ENCODE measurements around the gene GPRC6A.
"Not testable (repeated sequence)": the region's sequence is repeated elsewhere in the genome, so short reads cannot be mapped to it uniquely, and the experiment has no call there.

GPRC6A gene, protein sequence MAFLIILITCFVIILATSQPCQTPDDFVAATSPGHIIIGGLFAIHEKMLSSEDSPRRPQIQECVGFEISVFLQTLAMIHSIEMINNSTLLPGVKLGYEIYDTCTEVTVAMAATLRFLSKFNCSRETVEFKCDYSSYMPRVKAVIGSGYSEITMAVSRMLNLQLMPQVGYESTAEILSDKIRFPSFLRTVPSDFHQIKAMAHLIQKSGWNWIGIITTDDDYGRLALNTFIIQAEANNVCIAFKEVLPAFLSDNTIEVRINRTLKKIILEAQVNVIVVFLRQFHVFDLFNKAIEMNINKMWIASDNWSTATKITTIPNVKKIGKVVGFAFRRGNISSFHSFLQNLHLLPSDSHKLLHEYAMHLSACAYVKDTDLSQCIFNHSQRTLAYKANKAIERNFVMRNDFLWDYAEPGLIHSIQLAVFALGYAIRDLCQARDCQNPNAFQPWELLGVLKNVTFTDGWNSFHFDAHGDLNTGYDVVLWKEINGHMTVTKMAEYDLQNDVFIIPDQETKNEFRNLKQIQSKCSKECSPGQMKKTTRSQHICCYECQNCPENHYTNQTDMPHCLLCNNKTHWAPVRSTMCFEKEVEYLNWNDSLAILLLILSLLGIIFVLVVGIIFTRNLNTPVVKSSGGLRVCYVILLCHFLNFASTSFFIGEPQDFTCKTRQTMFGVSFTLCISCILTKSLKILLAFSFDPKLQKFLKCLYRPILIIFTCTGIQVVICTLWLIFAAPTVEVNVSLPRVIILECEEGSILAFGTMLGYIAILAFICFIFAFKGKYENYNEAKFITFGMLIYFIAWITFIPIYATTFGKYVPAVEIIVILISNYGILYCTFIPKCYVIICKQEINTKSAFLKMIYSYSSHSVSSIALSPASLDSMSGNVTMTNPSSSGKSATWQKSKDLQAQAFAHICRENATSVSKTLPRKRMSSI

DNA sequence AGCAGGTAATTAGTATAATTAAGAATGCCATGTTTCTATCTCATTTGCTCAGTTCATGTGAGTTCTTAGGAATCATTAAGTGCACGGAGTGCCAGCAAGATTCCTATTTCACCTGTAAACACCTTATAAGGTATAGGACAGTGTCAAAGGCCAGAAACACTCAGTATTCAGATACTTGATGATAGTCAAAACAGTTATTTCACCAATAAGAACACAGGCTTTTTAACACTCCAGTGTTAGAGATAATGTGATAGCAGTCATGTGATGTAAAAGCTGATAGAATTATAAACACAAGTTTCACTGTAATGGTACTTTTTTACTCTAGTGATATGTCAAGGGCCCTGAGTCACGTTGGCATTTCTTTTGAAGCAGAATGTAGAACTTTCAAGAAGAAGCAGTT is at the start of gene GPRC6A:
TSS of gene GPRC6A (minus strand) at position 101 of the 400 bp plus-strand sequence. CDS start at position 31, 70 bp downstream.
- FAIRE-seq: no peak

DNA sequence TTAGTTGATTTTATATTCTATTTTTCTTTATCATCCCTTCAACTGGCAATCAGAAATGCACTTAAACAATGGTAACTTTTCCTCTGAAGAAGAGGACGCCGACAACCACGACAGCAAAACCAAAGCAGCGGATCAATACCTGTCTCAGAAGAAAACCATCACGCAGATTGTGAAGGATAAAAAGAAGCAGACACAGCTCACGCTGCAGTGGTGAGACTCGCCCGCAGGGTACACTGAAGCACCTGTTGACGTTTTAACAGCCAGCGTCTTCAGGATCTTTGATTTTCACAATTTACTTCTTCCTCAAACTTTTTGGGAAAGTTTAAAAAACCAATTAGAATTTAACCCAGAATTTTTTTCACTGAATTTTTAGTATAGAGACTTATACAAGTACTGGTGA is 48.9 kb upstream of the GPRC6A start:
- no peak for FAIRE-seq

DNA sequence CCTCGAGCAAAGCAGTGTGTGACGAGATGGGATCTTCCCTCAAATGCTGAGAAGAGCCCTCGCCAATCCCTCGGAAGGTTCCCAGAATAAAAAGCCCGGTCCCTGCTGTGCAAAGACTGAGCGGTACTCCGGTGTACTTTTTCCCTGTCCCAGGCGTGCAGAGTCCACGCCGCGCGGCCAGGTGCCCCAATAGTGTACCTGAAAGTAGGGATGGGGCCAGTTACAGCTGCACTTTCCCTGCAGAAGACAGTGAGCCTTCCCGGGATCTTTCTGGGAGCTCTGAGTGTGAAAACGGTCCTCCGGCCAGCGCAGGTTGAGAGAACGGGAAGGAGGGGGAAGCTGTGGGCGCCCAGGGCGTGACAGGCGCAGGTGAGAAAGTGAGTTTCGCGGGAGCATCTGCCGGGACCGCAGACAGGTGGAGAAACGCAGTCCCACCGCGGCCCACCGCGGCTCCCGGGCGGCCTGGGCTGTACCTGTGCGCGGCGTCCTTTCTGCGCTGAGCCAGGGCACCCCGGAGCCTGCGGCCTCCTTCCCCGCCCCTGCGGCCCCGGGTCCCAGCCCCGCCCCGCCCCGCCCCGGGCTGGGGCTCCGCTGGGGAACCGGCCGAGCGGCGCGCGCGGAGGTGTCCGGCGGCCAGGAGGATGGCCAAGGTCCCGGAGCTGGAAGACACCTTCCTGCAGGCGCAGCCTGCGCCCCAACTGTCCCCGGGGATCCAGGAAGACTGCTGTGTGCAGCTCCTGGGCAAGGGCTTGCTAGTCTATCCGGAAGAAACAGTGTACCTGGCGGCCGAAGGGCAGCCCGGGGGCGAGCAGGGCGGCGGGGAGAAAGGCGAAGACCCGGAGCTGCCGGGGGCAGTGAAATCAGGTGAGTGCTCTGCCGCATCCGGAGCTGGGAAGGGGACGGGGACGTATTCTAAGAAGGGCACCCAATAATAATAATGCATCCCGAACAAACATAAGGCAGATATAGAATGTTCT is 48.0 kb upstream of the GPRC6A start, which contains the start of gene RFX6:
TSS of gene RFX6 (plus strand) at position 608 of the 977 bp plus-strand sequence. CDS start at position 642, 34 bp downstream.
- FAIRE-seq: no peak

DNA sequence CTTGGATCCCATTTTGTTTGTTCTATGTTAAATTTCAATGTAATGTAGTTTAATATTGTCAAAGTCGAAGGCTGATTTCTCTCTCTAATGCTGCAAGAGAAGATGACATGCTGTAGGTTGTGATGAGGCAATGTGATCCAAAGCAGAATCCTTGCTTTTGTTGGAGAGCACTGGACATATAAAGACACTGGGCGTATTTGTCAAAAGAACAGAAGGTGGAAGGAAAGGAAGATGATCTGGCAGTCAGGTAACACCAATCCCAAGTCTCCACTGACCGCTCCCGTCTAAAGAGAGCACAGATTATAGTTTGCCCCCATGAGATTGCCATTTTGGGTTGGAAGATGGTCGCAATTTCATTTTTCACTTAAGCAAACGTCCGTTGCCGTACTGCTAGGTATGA is 47.2 kb upstream of the GPRC6A start:
- FAIRE-seq: no peak

DNA sequence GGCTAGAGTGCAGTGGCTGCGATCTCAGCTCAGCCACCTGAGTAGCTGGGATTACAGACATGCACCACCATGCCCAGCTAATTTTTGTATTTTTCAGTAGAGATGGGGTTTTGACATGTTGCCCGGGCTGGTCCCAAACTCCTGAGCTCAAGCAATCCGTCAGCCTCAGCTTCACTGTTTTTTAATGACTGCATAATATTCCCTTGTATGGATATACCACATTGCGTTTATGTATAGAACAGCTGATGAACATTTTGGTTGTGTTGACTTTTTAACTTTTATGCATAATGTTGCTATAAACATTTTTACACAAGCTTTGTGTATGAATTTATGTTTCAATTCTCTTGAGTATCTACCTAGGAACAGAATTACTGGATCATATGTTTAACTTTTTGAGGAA is 43.9 kb upstream of the GPRC6A start:
- no peak for FAIRE-seq

DNA sequence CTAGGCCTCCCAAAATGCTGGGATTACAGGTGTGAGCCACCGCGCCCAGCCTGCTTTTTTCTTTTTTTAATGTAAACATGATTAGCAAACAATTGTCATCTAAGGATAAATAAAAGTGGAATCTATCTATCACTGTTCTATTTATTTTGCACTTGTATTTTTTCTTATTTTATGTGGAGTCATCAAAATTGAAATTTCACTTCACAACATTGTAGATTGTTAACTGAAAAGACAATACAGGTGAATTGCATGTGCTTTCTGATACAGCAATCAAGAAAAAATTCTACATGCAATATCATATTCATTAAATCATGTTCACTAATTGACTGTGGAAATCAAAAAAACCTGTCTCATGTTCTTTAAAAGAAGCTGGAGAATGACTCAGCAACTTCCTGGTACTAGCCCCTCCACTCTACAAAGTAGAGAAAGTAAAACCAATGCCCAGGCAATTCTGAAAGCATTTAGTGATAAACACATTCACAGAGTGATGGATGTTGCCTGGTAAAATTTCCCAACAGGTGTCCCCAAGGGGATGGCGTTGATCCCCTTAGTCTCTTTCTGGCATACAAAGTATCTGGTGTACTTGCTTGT is 37.5 kb upstream of the GPRC6A start:
- no peak for FAIRE-seq

DNA sequence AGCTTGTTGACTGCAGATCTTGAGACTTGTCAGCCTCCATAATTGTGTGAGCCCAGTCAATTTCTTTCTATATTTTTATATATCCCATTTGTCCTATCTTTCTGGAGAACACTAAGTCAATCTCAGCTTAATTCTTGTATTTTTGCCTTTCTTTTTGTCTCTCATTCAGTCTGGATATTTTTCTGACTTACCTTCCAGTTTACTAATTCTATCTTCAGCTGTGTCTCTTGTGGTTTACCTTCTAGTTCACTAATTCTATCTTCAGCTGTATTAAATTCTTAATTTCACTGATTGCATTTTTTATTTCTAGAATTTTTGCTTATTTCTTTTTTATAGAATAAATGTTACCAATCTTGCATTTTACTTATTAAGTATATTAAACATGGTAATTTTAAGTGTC is 30.4 kb upstream of the GPRC6A start:
- peak; percentile 13 for FAIRE-seq

DNA sequence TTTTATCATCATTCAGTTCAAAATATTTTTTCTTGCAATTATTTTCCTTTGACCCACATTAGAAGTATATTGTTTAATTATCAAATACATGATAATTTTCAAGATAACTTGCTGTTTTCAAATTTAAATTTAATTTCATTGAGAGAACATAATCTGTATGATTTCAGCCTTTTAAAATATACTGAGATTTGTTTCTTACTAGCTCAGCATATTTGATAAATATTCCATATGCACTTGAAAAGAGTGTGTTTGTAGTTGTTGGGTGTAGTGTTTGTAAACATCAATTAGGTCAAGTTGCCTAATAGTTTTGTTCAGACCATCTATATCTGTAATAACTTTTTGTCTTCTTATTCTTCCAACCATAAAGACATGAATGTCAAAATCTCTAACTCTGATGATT is 29.2 kb upstream of the GPRC6A start:
- FAIRE-seq: no peak

DNA sequence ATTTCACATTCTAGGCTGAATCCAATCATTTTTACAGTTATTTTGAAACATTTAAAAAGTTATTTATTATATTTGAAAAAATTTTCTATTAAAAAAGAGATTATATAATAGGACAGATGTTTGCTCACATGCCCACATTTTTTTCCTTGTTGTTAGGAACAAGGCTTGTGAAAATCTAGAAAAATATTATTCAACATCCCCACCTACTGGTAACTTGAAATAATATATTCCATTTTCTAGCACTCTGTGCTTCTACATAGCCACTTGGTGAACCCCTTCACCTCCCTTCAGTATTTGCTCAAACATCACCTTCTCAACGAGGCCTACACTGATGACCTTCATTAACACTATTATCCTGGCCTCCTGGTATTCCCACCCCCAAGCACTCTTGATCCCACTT is 18.3 kb upstream of the GPRC6A start:
- FAIRE-seq: peak; percentile 88

DNA sequence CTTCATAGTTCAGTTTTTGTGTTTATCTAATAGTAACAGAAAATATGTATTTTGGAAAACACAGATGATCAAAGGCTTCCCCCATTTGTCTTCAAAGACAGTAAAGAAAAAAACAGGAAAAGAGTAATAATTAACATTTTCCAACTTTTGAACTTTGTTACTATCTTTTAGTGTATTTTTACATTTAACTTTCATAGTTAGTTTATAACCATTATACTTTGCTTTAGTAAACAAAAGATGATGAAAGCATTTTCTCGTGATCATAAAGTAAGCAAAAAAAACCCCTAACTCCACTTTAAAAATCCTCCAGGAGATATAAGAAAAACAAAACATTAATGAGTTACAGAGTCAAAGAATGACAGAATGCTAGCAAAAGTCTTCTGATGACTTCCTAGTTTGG is 13.6 kb upstream of the GPRC6A start:
- no peak for FAIRE-seq

DNA sequence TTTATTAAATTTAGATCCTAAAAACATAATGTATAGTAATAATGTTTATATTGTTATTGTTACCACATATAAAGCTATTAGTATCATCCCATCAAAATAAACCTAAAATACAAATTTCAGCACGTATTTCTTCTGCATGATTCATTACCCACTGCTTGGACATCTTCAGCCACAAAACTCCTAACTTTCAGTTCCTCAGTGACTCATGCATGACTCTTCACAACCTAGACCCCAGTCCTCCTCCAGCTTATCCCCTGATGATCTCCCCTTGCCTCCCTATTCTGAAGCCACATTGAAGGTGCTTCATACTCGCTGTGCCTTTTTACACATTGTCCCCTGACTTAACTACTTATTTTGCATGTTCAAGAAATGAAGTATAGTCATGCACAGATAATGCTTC is 11.2 kb upstream of the GPRC6A start:
- FAIRE-seq: no peak

DNA sequence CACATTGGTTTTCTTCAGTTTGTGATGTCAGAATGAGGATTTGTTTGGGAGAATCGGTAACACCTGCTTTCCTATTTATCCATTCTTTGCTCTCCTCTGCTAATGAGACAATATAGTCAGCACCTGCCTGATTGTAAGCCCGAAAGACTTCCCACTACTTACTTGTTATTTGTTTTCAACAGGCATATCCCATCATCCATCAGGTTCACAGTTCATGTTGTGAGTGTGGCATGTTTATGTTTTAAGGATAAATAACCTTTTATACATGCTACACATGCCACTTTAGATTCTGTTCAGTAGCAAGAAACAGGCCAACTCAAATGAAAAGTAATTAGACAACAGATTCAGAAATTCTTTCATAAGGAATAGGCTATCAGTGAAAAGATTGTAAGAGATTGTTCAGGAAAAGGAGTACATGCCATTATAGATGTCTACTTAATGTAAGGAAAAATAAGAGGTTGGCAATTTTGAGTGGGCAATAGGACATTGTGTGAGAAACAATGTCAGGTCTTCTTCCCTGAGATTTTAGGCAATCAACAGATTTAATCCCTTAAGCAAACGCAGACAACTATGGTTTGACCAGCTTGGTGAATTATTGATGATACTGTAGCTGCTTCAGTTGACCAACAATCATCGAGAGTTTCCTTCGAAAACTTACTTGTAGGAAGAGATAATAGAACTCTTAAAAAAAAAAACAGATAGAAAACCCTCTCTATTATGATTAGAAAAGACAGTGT is 7.9 kb upstream of the GPRC6A start:
- FAIRE-seq: no peak

DNA sequence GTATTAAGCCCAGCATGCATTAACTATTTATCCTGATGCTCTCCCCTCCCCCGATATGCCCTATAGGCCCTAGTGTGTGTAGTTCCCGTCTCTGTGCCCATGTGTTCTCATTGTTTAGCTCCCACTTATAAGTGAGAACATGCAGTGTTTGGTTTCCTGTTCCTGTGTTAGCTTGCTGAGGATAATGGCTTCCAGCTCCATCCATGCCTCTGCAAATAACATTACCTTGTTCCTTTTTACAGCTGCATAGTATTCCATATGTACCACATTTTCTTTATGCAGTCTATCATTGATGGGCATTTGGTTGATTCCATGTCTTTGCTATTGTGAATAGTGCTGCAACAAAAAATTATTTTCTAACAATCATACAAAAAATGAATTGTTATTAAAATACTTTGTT is 5.6 kb upstream of the GPRC6A start:
- FAIRE-seq: not testable (repeated sequence)

DNA sequence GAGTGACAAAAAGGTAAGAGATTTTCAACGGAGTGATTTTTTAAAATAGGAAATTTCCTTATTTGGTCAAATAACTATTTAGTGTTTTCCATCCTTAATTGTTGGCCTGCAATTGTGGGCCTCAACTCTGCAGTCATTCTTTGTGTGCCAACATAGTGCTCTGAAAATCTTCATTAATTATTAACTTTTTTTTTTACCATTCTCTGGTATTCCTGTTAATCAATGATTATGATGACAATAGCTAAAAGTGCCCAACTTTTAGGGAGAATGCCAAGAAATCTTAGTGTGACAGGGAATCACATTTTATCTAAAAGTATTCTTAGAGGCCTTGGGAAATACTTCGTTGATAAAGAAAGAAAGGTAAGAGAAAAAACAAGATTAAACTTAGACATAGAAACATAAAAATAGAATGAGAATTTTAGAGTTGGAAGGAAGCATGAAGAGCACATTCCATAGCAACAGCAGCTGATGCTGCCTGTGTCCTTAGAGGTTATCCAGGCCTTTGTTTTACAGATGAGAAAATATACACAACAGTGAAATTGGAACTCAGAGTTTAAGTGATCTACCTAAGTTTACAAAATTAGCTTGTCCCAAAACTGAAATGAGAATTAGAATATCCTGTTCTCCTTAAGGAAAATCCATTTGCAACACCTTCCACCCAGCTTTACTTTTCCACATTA is 1.2 kb downstream of the GPRC6A start:
- FAIRE-seq: no peak

DNA sequence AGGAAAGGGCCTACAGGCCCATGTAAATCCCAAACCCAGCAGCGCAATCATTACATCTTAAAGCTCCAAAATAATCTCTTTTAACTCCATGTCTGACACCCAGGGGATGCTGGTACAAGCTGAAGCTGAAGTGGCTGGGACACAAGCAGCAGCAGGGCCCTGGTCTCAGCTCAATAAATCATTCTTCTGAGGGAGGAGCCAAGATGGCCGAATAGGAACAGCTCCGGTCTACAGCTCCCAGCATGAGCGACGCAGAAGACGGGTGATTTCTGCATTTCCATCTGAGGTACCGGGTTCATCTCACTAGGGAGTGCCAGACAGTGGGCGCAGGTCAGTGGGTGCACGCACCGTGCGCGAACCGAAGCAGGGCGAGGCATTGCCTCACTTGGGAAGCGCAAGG is 12.5 kb downstream of the GPRC6A start:
- FAIRE-seq: not testable (repeated sequence)

DNA sequence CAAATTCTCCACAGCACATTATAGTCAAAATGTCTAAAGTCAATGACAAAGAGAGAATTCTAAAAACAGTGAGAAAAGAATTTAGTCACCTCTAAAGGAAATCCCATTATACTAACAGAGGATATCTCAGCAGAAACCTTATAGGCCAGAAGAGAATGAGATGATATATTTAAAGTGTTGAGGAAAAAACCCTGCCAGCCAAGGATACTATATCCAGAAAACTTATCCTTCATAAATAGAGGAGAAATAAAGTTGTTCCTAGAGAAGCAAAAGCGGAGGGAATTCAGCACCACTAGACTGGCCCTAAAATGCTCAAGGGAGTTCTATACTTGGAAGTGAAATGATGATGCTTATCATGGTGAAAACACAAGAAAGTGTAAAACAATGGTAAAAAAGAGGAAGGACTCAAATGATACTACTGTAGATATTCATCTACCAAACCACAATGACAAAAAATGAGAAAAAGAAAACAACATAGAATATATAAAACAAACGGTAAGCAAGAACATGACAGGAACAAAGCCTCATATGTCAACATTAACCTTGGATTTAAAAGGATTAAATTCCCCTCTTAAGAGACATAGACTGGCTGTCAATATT is 16.7 kb downstream of the GPRC6A start:
- FAIRE-seq: no peak

DNA sequence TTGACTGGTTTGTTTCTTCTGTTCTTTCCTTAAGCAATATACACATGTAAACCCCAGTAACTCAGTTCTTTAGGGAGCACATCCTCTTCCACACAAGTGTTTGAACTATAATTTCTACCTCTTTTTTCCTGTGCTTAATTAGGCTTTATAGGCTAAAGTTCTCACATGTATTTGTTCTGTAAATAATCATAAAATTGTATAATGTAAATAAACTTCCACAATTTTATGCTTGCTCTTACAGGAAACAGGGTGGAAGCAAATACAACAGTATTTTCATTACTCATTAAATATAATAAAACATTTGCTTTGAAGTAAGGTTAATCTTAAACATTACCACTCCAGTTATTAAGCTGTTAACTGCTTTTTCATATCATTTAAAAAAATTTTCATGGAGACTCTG is 26.9 kb downstream of the GPRC6A start:
- FAIRE-seq: no peak

DNA sequence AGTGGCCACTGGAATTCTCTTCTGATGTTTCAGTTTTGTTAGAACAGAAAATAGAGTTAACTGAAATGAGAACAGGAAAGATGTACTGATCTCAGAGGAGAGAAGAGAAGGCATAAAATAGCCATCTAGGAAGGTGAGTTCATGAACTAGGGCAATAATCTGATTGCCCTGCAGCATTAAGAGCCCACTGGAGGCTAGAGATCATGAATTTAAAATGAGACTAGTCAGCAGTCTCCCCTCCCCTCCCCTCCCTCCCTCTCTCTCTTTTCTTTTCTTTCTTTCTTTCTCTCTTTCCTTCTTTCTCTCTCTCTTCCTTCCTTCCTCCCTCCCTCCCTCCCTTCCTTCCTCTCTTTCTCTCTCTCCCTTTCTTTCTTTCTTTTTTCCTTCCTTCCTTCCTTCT is 28.9 kb downstream of the GPRC6A start:
- no peak for FAIRE-seq

DNA sequence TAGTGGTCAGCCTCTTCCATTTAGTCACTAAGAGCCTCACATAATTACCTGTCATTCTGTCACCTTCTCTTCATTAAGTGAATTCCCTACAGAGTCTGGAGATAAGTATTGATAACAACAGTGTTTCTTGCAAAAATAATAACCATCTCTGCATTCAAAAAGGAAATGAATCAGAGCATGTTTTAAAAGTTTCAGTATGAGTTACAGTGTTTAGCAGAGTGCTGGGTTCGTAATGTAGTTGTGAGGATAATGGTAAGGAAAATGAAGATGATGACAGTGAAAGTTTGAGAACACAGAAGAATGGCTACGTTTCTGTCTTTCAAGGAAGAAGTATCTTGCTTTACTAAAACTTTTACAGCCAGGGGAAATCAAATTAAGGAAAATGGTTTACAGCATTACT is 31.3 kb downstream of the GPRC6A start:
- FAIRE-seq: no peak

DNA sequence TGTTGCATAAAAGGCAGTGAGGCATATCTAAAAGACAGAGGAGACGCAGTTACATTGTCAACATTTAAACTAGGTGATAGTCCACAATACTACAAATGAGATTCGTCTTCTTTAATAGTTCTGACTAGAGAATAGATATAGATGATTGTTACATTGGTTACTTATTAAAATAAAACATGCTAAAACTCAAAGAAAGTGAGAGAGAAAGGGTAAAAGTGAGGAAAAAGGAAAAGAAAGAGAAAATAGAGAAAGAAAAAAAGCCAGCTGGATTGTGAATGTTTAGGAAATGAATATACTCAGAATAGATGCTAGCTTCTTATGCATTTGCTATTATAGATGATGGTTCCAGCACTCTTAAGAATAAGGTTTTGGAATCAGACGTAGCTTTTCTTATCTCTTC is 35.7 kb downstream of the GPRC6A start:
- FAIRE-seq: no peak
